ENCODE data around the gene ANKRD33.

- TF ChIP-seq POLR2A (IDR thresholded peaks at IDR 0.05): no peak
- TF ChIP-seq, protein P1, sequence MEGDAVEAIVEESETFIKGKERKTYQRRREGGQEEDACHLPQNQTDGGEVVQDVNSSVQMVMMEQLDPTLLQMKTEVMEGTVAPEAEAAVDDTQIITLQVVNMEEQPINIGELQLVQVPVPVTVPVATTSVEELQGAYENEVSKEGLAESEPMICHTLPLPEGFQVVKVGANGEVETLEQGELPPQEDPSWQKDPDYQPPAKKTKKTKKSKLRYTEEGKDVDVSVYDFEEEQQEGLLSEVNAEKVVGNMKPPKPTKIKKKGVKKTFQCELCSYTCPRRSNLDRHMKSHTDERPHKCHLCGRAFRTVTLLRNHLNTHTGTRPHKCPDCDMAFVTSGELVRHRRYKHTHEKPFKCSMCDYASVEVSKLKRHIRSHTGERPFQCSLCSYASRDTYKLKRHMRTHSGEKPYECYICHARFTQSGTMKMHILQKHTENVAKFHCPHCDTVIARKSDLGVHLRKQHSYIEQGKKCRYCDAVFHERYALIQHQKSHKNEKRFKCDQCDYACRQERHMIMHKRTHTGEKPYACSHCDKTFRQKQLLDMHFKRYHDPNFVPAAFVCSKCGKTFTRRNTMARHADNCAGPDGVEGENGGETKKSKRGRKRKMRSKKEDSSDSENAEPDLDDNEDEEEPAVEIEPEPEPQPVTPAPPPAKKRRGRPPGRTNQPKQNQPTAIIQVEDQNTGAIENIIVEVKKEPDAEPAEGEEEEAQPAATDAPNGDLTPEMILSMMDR (IDR thresholded peaks at IDR 0.05): no peak
These were observed 46.2 kb downstream of the ANKRD33 start for GRCh38 chr12:51934080-51934479.

Data from tibial nerve (tissue), 3 donors.